Endodermal cell (in vitro differentiated cells): ENCODE measurements around the gene AKR1E2. TPM values are rescaled to one million over a fixed set of nuclear protein-coding genes. Genes with fewer than 3 reads are reported as not detected.

ENCODE experiments used
- DNase-seq: peaks from one replicate; pipeline ENCODE4 v3.0.0-alpha.2; 2017
- H3K27ac ChIP-seq: 2 replicates; pipeline ENCODE4 v1.5.1; 2013; ENCODE audit warnings: mild to moderate bottlenecking, low read depth, low read length, moderate library complexity
- H3K27me3 ChIP-seq: 2 replicates; pipeline ENCODE4 v1.6.1; 2013; ENCODE audit warnings: mild to moderate bottlenecking, low read length, moderate library complexity; ENCODE audit not compliant: insufficient read depth, control insufficient read depth, poor library complexity, severe bottlenecking
- H3K36me3 ChIP-seq: 2 replicates; pipeline ENCODE4 v1.7.0; 2013; ENCODE audit warnings: mild to moderate bottlenecking, low read length, moderate library complexity; ENCODE audit not compliant: control insufficient read depth, insufficient read depth
- H3K4me1 ChIP-seq: one replicate; pipeline ENCODE4 v1.7.0; 2013; ENCODE audit warnings: low read length; ENCODE audit not compliant: control insufficient read depth, insufficient read depth
- H3K4me3 ChIP-seq: 2 replicates; pipeline ENCODE4 v1.5.1; 2013; ENCODE audit warnings: mild to moderate bottlenecking, low read length, moderate library complexity
- H3K9ac ChIP-seq: 2 replicates; pipeline ENCODE4 v1.6.1; 2013; ENCODE audit warnings: mild to moderate bottlenecking, low read length, moderate library complexity; ENCODE audit not compliant: poor library complexity, severe bottlenecking; ENCODE audit errors: extremely low read depth
- H3K9me3 ChIP-seq: 2 replicates; pipeline ENCODE4 v1.6.1; 2013; ENCODE audit warnings: mild to moderate bottlenecking, low read length, moderate library complexity; ENCODE audit not compliant: control insufficient read depth
- H3K27ac Mint-ChIP-seq: 2 replicates; pipeline ENCODE4 v1.8.0; 2020; ENCODE audit warnings: mixed read lengths
- H3K27me3 Mint-ChIP-seq: 2 replicates; pipeline ENCODE4 v1.8.0; 2021; ENCODE audit warnings: mild to moderate bottlenecking, mixed read lengths; ENCODE audit not compliant: insufficient read depth
- H3K36me3 Mint-ChIP-seq: 2 replicates; pipeline ENCODE4 v1.8.0; 2020; ENCODE audit warnings: low read depth, mixed read lengths
- H3K4me1 Mint-ChIP-seq: 2 replicates; pipeline ENCODE4 v1.8.0; 2020; ENCODE audit warnings: mixed read lengths
- H3K4me3 Mint-ChIP-seq: 2 replicates; pipeline ENCODE4 v1.8.0; 2020; ENCODE audit warnings: mild to moderate bottlenecking, moderate library complexity, mixed read lengths
- H3K9me3 Mint-ChIP-seq: 2 replicates; pipeline ENCODE4 v1.8.0; 2020; ENCODE audit warnings: mild to moderate bottlenecking, mixed read lengths
- WGBS, 2 experiments: methylation state at CpG; one replicate each; pipeline versions ENCODE4 v1.1.5 to v1.1.7; 2013; ENCODE audit warnings: missing lambda C conversion rate in 2 of 2, mixed read lengths in 1 of 2; ENCODE audit not compliant: insufficient coverage in 1 of 2, insufficient read length in 1 of 2; 5-methylcytosine and 5-hydroxymethylcytosine counted together
- total RNA-seq, 2 donors: library from RNA; stranded (reverse); fragmentation: NEBNext Ultra II Directional in 1 of 2; extraction: Animal tissue kit (Norgen Biotek cat#: 25700) in 1 of 2; gene quantifications; 2 replicates in 1 of 2; 3 replicates in 1 of 2; pipeline ENCODE4 v1.2.1, GENCODE V29; 2021
- TF ChIP-seq, protein P1 (sequence below): fragments of 200-600 bp; sonication (generic); conservative IDR thresholded peaks from 2 replicates; pipeline ENCODE4 v1.5.0; 2021; ENCODE audit warnings: antibody characterized with exemption, mild to moderate bottlenecking

Gene AKR1E2
- total RNA-seq, 2 donors from 2014 or later, result 5.7 to 6.4 TPM

DNA sequence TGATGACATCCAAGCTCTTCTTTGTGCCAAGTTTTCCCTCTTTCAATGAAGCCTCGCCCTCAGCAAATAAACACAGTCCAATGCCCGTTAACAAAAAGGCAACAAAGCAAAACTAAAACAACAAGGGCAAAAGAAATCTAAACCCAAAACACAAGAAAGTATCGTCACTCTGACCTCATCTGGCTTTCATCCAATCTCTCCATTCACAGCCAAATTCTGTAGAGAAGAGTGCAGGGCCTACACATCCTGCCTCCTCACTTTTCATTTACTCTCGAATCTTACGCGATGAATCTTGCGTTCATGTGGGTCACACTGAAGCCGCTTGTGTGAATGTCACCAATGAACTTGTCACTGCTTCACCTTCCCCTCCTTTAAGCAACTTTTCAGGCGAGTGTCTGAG is 15.9 kb upstream of the AKR1E2 start:
- Histone ChIP-seq H3K4me3 (no peak overlapping the region), H3K27me3 (no peaks in the 10 kb centered on the region), H3K27ac (no peak overlapping the region), H3K9ac (no peak overlapping the region), H3K36me3 (no peaks in the 10 kb centered on the region), H3K4me1 (no peaks in the 10 kb centered on the region), H3K9me3 (peaks cover 4% of the 10 kb centered on the region)
- Mint-ChIP-seq H3K27ac (no peak overlapping the region), H3K36me3 (no peaks in the 10 kb centered on the region), H3K9me3 (peaks cover 4% of the 10 kb centered on the region), H3K4me1 (no peaks in the 10 kb centered on the region), H3K27me3 (no peaks in the 10 kb centered on the region), H3K4me3 (no peak overlapping the region)
- 81 to 98% methylated on average over 6 to 9 of the region's 9 CpGs for WGBS, 2 experiments
- DNase-seq, result no peak
- TF ChIP-seq, protein P1, sequence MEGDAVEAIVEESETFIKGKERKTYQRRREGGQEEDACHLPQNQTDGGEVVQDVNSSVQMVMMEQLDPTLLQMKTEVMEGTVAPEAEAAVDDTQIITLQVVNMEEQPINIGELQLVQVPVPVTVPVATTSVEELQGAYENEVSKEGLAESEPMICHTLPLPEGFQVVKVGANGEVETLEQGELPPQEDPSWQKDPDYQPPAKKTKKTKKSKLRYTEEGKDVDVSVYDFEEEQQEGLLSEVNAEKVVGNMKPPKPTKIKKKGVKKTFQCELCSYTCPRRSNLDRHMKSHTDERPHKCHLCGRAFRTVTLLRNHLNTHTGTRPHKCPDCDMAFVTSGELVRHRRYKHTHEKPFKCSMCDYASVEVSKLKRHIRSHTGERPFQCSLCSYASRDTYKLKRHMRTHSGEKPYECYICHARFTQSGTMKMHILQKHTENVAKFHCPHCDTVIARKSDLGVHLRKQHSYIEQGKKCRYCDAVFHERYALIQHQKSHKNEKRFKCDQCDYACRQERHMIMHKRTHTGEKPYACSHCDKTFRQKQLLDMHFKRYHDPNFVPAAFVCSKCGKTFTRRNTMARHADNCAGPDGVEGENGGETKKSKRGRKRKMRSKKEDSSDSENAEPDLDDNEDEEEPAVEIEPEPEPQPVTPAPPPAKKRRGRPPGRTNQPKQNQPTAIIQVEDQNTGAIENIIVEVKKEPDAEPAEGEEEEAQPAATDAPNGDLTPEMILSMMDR, result no peak

DNA sequence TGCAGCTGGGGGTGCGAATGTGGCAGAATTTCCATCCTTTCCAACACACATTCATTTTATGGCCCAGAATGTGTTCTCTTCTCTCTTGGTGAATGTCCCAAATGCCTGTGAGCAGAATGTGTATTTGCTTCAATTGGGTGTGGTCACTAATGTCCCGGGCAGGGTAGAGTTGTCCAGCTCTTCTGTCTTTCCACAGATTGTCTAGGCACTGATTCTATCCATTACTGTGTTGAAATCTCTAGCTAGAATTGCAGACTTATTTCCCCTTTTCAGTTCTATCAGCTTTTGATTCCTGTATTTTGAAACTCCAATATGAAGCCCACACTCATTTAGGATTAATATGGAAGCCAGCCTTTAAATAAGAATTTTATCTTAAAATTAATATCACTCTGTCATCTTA is 14.0 kb upstream of the AKR1E2 start:
- 67 to 68% methylated on average over 1 to 2 of the region's 2 CpGs for WGBS, 2 experiments
- peaks cover 15% of the 10 kb centered on the region for H3K9me3 ChIP-seq
- no peak overlapping the region for H3K27ac ChIP-seq

DNA sequence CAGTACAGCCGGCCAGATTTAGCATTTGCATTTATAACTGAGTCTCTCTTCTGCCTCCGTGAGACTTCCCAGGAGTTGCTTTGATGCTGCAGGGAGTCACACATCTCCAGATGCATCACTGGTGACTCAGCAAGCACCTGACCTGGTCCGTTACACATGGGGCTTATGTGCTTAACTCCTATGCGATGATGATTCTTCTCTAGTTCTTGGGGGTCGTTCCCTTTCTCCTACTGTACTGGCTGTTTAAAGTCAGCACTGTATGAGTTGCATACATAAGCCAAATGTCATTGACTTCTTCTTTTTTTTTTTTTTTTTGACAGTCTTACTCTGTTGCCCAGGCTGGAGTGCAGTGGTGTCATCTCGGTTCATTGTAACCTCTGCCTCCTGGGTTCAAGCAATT is 13.0 kb upstream of the AKR1E2 start:
- H3K9me3 Mint-ChIP-seq, result peaks cover 18% of the 10 kb centered on the region
- TF ChIP-seq, protein P1, result no peak
- no peak overlapping the region for H3K4me3 ChIP-seq
- no peaks in the 10 kb centered on the region for H3K36me3 Mint-ChIP-seq
- no peaks in the 10 kb centered on the region for H3K27me3 ChIP-seq
- no peak overlapping the region for H3K27ac ChIP-seq
- H3K4me1 Mint-ChIP-seq, result no peaks in the 10 kb centered on the region
- no peaks in the 10 kb centered on the region for H3K4me1 ChIP-seq
- no peaks in the 10 kb centered on the region for H3K36me3 ChIP-seq
- H3K27me3 Mint-ChIP-seq, result no peaks in the 10 kb centered on the region
- peaks cover 16% of the 10 kb centered on the region for H3K9me3 ChIP-seq
- H3K9ac ChIP-seq, result no peak overlapping the region
- WGBS, 2 experiments, result 79 to 88% methylated on average over 6 of the region's 6 CpGs
- H3K27ac Mint-ChIP-seq, result no peak overlapping the region
- no peak overlapping the region for H3K4me3 Mint-ChIP-seq
- no peak for DNase-seq

More for the DNA sequence above, 14.0 kb upstream of the AKR1E2 start:
- Mint-ChIP-seq H3K9me3 (peaks cover 15% of the 10 kb centered on the region), H3K27ac (no peak overlapping the region), H3K4me1 (no peaks in the 10 kb centered on the region), H3K27me3 (no peaks in the 10 kb centered on the region), H3K4me3 (no peak overlapping the region), H3K36me3 (no peaks in the 10 kb centered on the region)
- Histone ChIP-seq H3K27me3 (no peaks in the 10 kb centered on the region), H3K36me3 (no peaks in the 10 kb centered on the region), H3K4me3 (no peak overlapping the region), H3K9ac (no peak overlapping the region), H3K4me1 (no peaks in the 10 kb centered on the region)
- no peak for DNase-seq
- TF ChIP-seq, protein P1, result no peak
